WTC11 (cell line): Measurements from ENCODE around the gene KRT6A. TPM values are rescaled to one million over a fixed set of nuclear protein-coding genes. Genes with fewer than 3 reads are reported as not detected.

Source experiments
- ATAC-seq: fragments of 200-7000 bp; cut with Tn5 transposase; 2 replicates; pipeline ENCODE4 v1.10.0; 2021; ENCODE audit warnings: mild to moderate bottlenecking, moderate library complexity
- CTCF ChIA-PET: fragments of 300-600 bp; sonication (Branson Sonifier 250); formaldehyde crosslinking; loops from one replicate; lab custom pipeline; 2021; ENCODE audit warnings: antibody characterized with exemption; lab: Charles Lee
- POLR2A ChIA-PET: fragments of 350-600 bp; sonication (Branson Sonifier 250); formaldehyde crosslinking; loops from one replicate; lab custom pipeline; 2021; ENCODE audit warnings: antibody characterized with exemption; lab: Charles Lee
- DNase-seq: peaks from one replicate; pipeline ENCODE4 v3.0.0; 2021; ENCODE audit warnings: low spot score
- H3K27ac Mint-ChIP-seq: 2 replicates; pipeline ENCODE4 v1.8.0; 2021; ENCODE audit warnings: mixed read lengths
- H3K27me3 Mint-ChIP-seq: 2 replicates; pipeline ENCODE4 v1.8.0; 2021; ENCODE audit warnings: low read depth, mild to moderate bottlenecking, moderate library complexity, mixed read lengths
- H3K36me3 Mint-ChIP-seq: 2 replicates; pipeline ENCODE4 v1.8.0; 2021; ENCODE audit warnings: mixed read lengths
- H3K4me1 Mint-ChIP-seq: 2 replicates; pipeline ENCODE4 v1.8.0; 2022; ENCODE audit warnings: mixed read lengths
- H3K4me3 Mint-ChIP-seq: 2 replicates; pipeline ENCODE4 v1.8.0; 2021; ENCODE audit warnings: mild to moderate bottlenecking, moderate library complexity, mixed read lengths
- H3K9me3 Mint-ChIP-seq: 2 replicates; pipeline ENCODE4 v1.8.0; 2021; ENCODE audit warnings: mixed read lengths
- FOXK1 ChIP-seq: sonication (generic); formaldehyde crosslinking; IDR thresholded peaks from 2 replicates; pipeline ENCODE4 v1.8.0; 2022; ENCODE audit warnings: mild to moderate bottlenecking, moderate library complexity, missing genetic modification reagents
- GTF2I ChIP-seq: fragments of 250-450 bp; sonication (Bioruptor Pico); conservative IDR thresholded peaks from 2 replicates; pipeline ENCODE4 v1.4.0; 2021; ENCODE audit warnings: mild to moderate bottlenecking
- HMGA2 ChIP-seq: fragments of 250-450 bp; sonication (Bioruptor Pico); IDR thresholded peaks from 2 replicates; pipeline ENCODE4 v1.4.0; 2021; ENCODE audit warnings: mild to moderate bottlenecking, moderate library complexity
- IRF2 ChIP-seq: sonication (generic); formaldehyde crosslinking; IDR thresholded peaks from 2 replicates; pipeline ENCODE4 v1.8.0; 2022; ENCODE audit warnings: low read depth, missing genetic modification reagents, borderline replicate concordance
- KAT7 ChIP-seq: sonication (generic); formaldehyde crosslinking; IDR thresholded peaks from 2 replicates; pipeline ENCODE4 v1.8.1; 2023; ENCODE audit warnings: missing genetic modification reagents, mild to moderate bottlenecking, borderline replicate concordance
- NFATC4 ChIP-seq: fragments of 250-450 bp; sonication (Bioruptor Pico); IDR thresholded peaks from 2 replicates; pipeline ENCODE4 v1.9.0; 2021; ENCODE audit warnings: mild to moderate bottlenecking
- NR3C1 ChIP-seq: sonication (generic); formaldehyde crosslinking; conservative IDR thresholded peaks from 2 replicates; pipeline ENCODE4 v1.8.1; 2023; ENCODE audit warnings: low read depth, mild to moderate bottlenecking, missing genetic modification reagents
- SMAD4 ChIP-seq: sonication (generic); formaldehyde crosslinking; IDR thresholded peaks from 2 replicates; pipeline ENCODE4 v1.8.0; 2022; ENCODE audit warnings: mild to moderate bottlenecking, missing genetic modification reagents
- ZNF219 ChIP-seq: sonication (generic); formaldehyde crosslinking; IDR thresholded peaks from 2 replicates; pipeline ENCODE4 v1.8.0; 2023; ENCODE audit warnings: missing genetic modification reagents, mild to moderate bottlenecking, borderline replicate concordance
- ZNF423 ChIP-seq: fragments of 250-450 bp; sonication (Bioruptor Pico); IDR thresholded peaks from 2 replicates; pipeline ENCODE4 v2.1.2; 2022; ENCODE audit warnings: mild to moderate bottlenecking, moderate library complexity
- total RNA-seq: library from RNA; stranded (reverse); gene quantifications from 3 replicates; pipeline ENCODE4 v1.2.3, GENCODE V29; 2021
- TF ChIP-seq, protein P1 (sequence below): sonication (generic); formaldehyde crosslinking; IDR thresholded peaks from 2 replicates; pipeline ENCODE4 v1.8.1; 2023; ENCODE audit warnings: mild to moderate bottlenecking, missing genetic modification reagents, moderate library complexity
- TF ChIP-seq, protein P2 (sequence below): sonication (generic); formaldehyde crosslinking; IDR thresholded peaks from 2 replicates; pipeline ENCODE4 v1.8.1; 2022; ENCODE audit warnings: low read depth, missing genetic modification reagents, borderline replicate concordance
- TF ChIP-seq, protein P3 (sequence below): sonication (generic); formaldehyde crosslinking; IDR thresholded peaks from 2 replicates; pipeline ENCODE4 v1.8.1; 2022; ENCODE audit warnings: mild to moderate bottlenecking, moderate library complexity, missing genetic modification reagents
- TF ChIP-seq, protein P4 (sequence below): sonication (generic); formaldehyde crosslinking; IDR thresholded peaks from 2 replicates; pipeline ENCODE4 v1.8.1; 2023; ENCODE audit warnings: mild to moderate bottlenecking, missing genetic modification reagents, moderate library complexity
- TF ChIP-seq, protein P5 (sequence below): sonication (generic); formaldehyde crosslinking; IDR thresholded peaks from 2 replicates; pipeline ENCODE4 v1.8.0; 2022; ENCODE audit warnings: mild to moderate bottlenecking, missing genetic modification reagents
- TF ChIP-seq, protein P6 (sequence below): sonication (generic); formaldehyde crosslinking; IDR thresholded peaks from 2 replicates; pipeline ENCODE4 v1.8.1; 2022; ENCODE audit warnings: mild to moderate bottlenecking, missing genetic modification reagents, moderate library complexity, borderline replicate concordance
- TF ChIP-seq, protein P7 (sequence below): fragments of 200-600 bp; IDR thresholded peaks from 2 replicates; pipeline ENCODE4 v1.8.0; 2022; ENCODE audit warnings: antibody characterized with exemption
- TF ChIP-seq, protein P8 (sequence below): fragments of 250-450 bp; sonication (Bioruptor Pico); conservative IDR thresholded peaks from 2 replicates; pipeline ENCODE4 v1.9.0; 2021; ENCODE audit warnings: mild to moderate bottlenecking

Gene KRT6A
- total RNA-seq, 1 experiment from 2014 or later, result not detected

DNA sequence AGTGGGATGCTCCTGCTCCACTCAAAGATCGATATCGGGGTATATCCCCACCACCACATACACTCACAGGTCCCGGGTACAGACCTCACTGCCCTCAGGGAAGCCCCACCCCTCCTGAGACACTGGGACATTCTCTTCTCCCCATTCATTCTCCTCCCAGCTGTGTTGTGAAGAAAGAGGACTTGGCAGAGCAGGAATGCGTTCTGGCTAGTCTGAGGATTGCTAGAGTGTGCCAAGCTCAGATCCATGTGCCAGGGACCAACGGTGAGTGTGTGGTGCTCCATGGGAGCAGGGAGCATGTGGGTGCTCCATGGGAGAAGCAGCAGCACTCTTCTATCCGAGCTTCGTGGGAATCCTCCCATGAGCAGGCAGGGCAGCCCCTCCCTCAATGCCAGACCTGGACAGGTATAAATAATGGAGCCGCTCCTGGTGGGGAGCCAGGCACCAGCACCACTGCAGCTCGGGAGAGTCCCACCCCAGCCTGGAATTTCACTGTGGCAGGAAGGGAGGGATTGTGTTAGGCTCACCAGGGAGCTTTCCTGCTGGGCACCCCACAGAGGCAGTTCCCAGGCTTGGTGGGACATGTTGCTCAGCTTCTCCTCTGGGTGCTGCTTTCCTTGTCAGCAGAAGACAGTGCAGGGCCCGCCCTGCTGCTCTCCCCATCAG is 29.4 kb upstream of the KRT6A start:
- CTCF ChIA-PET, result interaction anchor here (0.9 to 3.5 kb wide), 7 partner anchors 10 to 348 kb away, joined by 3 to 24 read pairs (median 4); no protein-coding TSS in a partner anchor
- POLR2A ChIA-PET, result no interaction called here
- TF ChIP-seq, protein P1, sequence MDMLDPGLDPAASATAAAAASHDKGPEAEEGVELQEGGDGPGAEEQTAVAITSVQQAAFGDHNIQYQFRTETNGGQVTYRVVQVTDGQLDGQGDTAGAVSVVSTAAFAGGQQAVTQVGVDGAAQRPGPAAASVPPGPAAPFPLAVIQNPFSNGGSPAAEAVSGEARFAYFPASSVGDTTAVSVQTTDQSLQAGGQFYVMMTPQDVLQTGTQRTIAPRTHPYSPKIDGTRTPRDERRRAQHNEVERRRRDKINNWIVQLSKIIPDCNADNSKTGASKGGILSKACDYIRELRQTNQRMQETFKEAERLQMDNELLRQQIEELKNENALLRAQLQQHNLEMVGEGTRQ (CRISPR knock-in tag), result no peak
- peak; percentile 47; the same call in 1 of the 2 replicates for TF ChIP-seq ZNF423 (CRISPR knock-in tag)
- Mint-ChIP-seq H3K27ac (peak overlapping the region; percentile 36; the same call in 1 of the 2 replicates), H3K27me3 (no peaks in the 10 kb centered on the region), H3K4me3 (no peak overlapping the region), H3K9me3 (no peaks in the 10 kb centered on the region), H3K4me1 (peaks cover 7% of the 10 kb centered on the region), H3K36me3 (no peaks in the 10 kb centered on the region)
- no peak for DNase-seq
- ATAC-seq, result no peak

DNA sequence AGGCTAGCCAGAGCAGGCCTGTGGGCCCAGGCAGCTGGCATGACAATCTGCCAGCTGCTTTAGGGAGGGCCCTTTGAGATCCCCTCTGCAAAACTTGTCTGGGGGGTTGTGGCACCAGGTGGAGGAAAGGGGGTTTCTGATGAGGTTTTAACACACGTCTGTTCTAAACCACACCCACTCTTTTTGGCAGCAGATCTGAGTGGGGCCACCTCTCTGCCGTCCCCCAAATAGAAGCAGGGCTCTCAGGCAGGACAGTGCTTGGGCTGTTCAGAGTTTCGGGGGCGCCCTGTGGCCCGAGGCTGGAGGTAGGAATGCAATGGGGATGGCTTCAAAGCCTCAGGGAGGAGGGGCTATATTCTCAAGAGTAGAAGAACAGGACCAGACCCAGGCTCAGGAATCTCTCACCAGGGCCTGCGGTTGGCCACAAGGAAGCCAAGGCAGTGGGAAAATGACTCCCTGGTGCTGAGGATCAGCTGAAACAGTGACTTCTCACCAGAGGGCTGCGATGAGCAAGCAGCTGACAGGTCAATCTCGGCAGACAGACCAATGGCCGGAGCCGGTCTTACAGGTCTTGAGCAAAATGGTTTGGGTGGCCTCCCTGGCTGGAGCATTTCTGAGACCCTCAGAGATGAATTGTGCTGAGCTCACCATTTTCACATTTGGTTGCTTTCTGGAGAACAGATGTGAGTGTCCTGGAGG is 28.7 kb upstream of the KRT6A start:
- TF ChIP-seq SMAD4, result no peak
- TF ChIP-seq, protein P2, sequence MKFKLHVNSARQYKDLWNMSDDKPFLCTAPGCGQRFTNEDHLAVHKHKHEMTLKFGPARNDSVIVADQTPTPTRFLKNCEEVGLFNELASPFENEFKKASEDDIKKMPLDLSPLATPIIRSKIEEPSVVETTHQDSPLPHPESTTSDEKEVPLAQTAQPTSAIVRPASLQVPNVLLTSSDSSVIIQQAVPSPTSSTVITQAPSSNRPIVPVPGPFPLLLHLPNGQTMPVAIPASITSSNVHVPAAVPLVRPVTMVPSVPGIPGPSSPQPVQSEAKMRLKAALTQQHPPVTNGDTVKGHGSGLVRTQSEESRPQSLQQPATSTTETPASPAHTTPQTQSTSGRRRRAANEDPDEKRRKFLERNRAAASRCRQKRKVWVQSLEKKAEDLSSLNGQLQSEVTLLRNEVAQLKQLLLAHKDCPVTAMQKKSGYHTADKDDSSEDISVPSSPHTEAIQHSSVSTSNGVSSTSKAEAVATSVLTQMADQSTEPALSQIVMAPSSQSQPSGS, result no peak
- TF ChIP-seq, all 79 proteins: peak for 0
- Mint-ChIP-seq H3K36me3 (no peaks in the 10 kb centered on the region), H3K27me3 (no peaks in the 10 kb centered on the region), H3K4me1 (peaks cover 7% of the 10 kb centered on the region), H3K4me3 (no peak overlapping the region), H3K27ac (no peak overlapping the region), H3K9me3 (no peaks in the 10 kb centered on the region)
- peak; percentile 24; the same call in 1 of the 2 replicates for ATAC-seq
- ChIA-PET POLR2A (no interaction called here), CTCF (interaction anchor here (0.8 to 3.5 kb wide), 15 partner anchors 9 to 459 kb away, joined by 3 to 24 read pairs (median 4); no protein-coding TSS in a partner anchor)
- no peak for DNase-seq

DNA sequence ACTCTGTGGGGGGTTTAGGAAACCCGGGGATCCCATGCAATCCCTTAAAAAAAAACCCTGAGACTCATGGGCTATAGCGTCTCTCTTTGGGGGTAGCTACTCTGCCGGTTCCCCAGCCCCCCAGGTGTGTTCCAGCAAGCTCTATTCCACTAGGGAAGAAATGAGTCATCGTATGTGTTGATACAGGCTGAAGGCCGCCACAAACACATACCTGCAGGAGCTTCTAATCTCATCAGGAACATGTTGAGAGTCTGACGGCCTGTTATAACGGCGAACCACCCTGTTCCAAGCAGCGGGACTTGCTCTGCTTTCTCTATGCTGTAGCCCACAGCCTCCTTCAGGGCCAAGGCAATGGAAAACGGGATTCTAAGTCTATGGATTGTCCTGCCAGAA is 28.1 kb upstream of the KRT6A start:
- Mint-ChIP-seq H3K9me3 (no peaks in the 10 kb centered on the region), H3K4me1 (peaks cover 7% of the 10 kb centered on the region), H3K27me3 (no peaks in the 10 kb centered on the region), H3K4me3 (no peak overlapping the region), H3K27ac (no peak overlapping the region), H3K36me3 (no peaks in the 10 kb centered on the region)
- CTCF ChIA-PET, result interaction anchor here (0.8 to 3.5 kb wide), 16 partner anchors 9 to 460 kb away, joined by 3 to 24 read pairs (median 4); no protein-coding TSS in a partner anchor
- ATAC-seq (no peak), DNase-seq (no peak)
- POLR2A ChIA-PET, result no interaction called here
- TF ChIP-seq, protein P3, sequence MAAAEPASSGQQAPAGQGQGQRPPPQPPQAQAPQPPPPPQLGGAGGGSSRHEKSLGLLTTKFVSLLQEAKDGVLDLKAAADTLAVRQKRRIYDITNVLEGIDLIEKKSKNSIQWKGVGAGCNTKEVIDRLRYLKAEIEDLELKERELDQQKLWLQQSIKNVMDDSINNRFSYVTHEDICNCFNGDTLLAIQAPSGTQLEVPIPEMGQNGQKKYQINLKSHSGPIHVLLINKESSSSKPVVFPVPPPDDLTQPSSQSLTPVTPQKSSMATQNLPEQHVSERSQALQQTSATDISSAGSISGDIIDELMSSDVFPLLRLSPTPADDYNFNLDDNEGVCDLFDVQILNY, result no peak
- TF ChIP-seq HMGA2 (CRISPR knock-in tag), result no peak
- TF ChIP-seq, protein P4, sequence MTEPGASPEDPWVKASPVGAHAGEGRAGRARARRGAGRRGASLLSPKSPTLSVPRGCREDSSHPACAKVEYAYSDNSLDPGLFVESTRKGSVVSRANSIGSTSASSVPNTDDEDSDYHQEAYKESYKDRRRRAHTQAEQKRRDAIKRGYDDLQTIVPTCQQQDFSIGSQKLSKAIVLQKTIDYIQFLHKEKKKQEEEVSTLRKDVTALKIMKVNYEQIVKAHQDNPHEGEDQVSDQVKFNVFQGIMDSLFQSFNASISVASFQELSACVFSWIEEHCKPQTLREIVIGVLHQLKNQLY, result no peak
- no peak for TF ChIP-seq IRF2 (CRISPR knock-in tag)
- no peak for TF ChIP-seq FOXK1 (CRISPR knock-in tag)
- TF ChIP-seq, protein P5, sequence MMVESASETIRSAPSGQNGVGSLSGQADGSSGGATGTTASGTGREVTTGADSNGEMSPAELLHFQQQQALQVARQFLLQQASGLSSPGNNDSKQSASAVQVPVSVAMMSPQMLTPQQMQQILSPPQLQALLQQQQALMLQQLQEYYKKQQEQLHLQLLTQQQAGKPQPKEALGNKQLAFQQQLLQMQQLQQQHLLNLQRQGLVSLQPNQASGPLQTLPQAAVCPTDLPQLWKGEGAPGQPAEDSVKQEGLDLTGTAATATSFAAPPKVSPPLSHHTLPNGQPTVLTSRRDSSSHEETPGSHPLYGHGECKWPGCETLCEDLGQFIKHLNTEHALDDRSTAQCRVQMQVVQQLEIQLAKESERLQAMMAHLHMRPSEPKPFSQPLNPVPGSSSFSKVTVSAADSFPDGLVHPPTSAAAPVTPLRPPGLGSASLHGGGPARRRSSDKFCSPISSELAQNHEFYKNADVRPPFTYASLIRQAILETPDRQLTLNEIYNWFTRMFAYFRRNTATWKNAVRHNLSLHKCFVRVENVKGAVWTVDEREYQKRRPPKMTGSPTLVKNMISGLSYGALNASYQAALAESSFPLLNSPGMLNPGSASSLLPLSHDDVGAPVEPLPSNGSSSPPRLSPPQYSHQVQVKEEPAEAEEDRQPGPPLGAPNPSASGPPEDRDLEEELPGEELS (CRISPR knock-in tag), result no peak
- TF ChIP-seq, protein P6, sequence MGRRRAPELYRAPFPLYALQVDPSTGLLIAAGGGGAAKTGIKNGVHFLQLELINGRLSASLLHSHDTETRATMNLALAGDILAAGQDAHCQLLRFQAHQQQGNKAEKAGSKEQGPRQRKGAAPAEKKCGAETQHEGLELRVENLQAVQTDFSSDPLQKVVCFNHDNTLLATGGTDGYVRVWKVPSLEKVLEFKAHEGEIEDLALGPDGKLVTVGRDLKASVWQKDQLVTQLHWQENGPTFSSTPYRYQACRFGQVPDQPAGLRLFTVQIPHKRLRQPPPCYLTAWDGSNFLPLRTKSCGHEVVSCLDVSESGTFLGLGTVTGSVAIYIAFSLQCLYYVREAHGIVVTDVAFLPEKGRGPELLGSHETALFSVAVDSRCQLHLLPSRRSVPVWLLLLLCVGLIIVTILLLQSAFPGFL, result no peak
- TF ChIP-seq NR3C1 (CRISPR knock-in tag), result no peak
- TF ChIP-seq, protein P7, sequence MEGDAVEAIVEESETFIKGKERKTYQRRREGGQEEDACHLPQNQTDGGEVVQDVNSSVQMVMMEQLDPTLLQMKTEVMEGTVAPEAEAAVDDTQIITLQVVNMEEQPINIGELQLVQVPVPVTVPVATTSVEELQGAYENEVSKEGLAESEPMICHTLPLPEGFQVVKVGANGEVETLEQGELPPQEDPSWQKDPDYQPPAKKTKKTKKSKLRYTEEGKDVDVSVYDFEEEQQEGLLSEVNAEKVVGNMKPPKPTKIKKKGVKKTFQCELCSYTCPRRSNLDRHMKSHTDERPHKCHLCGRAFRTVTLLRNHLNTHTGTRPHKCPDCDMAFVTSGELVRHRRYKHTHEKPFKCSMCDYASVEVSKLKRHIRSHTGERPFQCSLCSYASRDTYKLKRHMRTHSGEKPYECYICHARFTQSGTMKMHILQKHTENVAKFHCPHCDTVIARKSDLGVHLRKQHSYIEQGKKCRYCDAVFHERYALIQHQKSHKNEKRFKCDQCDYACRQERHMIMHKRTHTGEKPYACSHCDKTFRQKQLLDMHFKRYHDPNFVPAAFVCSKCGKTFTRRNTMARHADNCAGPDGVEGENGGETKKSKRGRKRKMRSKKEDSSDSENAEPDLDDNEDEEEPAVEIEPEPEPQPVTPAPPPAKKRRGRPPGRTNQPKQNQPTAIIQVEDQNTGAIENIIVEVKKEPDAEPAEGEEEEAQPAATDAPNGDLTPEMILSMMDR, result no peak
- TF ChIP-seq NFATC4, result no peak
- no peak for TF ChIP-seq KAT7 (CRISPR knock-in tag)
- TF ChIP-seq ZNF219 (CRISPR knock-in tag), result no peak
- no peak for TF ChIP-seq GTF2I (CRISPR knock-in tag)
- TF ChIP-seq, protein P8, sequence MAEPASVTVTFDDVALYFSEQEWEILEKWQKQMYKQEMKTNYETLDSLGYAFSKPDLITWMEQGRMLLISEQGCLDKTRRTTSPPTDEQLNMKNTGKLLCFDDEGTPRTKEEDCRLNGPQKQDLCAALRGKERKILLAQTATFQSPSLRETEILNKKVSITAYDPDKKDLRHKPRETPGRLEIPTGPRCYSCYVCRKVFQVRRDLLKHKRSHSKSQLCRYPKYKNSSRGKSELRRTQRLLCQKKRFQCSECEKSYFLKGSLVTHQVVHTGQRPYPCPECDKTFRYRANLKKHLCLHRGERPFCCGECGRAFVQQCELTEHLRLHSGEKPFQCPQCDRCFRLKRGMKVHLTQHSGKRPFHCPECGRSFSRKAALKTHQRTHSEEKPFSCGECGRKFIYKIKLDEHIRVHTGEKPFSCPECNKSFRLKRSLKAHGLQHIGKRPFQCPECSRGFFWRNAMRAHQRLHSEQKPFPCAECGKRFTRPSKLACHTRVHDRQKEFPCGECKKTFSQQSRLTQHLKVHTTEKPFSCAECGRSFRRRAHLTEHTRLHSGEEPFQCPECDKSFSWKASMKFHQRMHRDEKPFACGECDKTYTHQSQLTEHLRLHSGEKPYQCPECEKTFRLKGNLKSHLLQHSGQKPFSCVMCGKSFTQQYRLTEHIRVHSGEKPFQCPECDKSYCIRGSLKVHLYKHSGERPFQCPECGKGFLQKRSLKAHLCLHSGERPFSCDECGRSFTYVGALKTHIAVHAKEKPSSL (CRISPR knock-in tag), result no peak
